ENCODE data around the gene PRRC2A. TPM values are rescaled to one million over a fixed set of nuclear protein-coding genes. Genes with fewer than 3 reads are reported as not detected.

Gene PRRC2A
- total RNA-seq, 1 donor from 2014 or later: 188 TPM

DNA sequence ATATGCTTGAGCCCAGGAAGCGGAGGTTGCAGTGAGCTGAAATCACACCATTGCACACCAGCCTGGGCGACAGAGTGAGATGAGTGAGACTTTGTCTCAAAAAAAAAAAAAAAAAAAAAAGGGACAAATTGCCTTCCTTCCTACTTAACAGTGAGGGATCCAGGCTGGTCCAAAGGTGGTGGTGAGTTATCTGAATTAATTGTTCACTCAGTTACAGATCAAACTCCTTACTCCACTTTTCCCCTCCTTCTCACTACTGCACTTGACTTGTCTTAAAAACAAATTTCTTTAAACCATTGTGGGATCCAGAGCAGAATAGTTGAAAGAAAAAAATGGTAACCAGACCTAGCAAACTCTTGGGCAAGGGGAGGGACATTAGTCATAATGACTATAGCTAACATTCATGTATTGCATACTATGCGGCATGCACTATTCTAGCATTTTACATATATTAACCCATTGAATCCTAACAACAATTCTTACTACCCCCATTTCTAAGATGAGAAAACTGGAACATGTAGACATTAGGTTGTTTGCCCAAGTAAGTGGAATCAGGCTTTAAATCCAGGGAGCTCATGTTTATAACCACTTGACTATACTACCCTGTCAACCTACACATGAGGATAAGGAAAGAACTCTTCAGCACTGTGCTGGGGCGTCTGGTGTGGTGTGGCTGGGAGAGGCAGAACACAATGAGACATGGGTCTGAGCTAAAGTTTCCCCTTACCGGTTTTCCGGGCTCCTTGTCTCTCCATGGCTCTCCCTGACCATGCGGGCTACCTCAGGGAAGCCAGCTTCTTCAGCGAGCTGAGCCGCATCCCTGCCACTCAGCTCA is 42.8 kb downstream of the PRRC2A start:
- no peak overlapping the region for H3K27ac Mint-ChIP-seq (ENCODE audit: unreplicated experiment)
- FAIRE-seq (no peak), DNase-seq (ENCODE audit: low read depth) (no peak)
- H3K27me3 Mint-ChIP-seq (ENCODE audit: low read depth, unreplicated experiment): no peaks in the 10 kb centered on the region
- peak overlapping the region; percentile 98 for H3K4me3 Mint-ChIP-seq (ENCODE audit: unreplicated experiment)
- Histone ChIP-seq H2AFZ (ENCODE audit: low read depth, low read length) (no peak overlapping the region), H3K79me2 (ENCODE audit: insufficient read depth, low read length) (peaks cover 87% of the 10 kb centered on the region), H3K4me3 (ENCODE audit: insufficient read depth, low read depth, low read length) (peak overlapping the region; percentile 94), H3K27ac (ENCODE audit: low read depth, low read length) (peak overlapping the region; percentile 90), H3K36me3 (ENCODE audit: insufficient read depth, low read length) (peaks cover 15% of the 10 kb centered on the region), H3K27me3 (ENCODE audit: insufficient read depth, low read length) (no peaks in the 10 kb centered on the region), H3K9me3 (ENCODE audit: insufficient read depth, low read depth, low read length) (no peaks in the 10 kb centered on the region), H3K9ac (ENCODE audit: low read length) (peak overlapping the region; percentile 99), H4K20me1 (ENCODE audit: insufficient read depth, low read length) (peaks cover 29% of the 10 kb centered on the region), H3K4me1 (ENCODE audit: insufficient read depth, low read length) (peaks cover 43% of the 10 kb centered on the region), H3K4me2 (ENCODE audit: low read length) (peak overlapping the region; percentile 98)
- peaks cover 9% of the 10 kb centered on the region for H3K36me3 Mint-ChIP-seq (ENCODE audit: low read depth, unreplicated experiment)
- no peaks in the 10 kb centered on the region for H3K9me3 Mint-ChIP-seq (ENCODE audit: unreplicated experiment)
- H3K4me1 Mint-ChIP-seq (ENCODE audit: low read depth, unreplicated experiment): peaks cover 35% of the 10 kb centered on the region
- no peak for TF ChIP-seq EZH2 (IDR thresholded peaks at IDR 0.05; ENCODE audit: insufficient read depth, low read length)
- no peak for TF ChIP-seq CTCF (IDR thresholded peaks at IDR 0.05; ENCODE audit: insufficient read depth, low read depth, low read length)

DNA sequence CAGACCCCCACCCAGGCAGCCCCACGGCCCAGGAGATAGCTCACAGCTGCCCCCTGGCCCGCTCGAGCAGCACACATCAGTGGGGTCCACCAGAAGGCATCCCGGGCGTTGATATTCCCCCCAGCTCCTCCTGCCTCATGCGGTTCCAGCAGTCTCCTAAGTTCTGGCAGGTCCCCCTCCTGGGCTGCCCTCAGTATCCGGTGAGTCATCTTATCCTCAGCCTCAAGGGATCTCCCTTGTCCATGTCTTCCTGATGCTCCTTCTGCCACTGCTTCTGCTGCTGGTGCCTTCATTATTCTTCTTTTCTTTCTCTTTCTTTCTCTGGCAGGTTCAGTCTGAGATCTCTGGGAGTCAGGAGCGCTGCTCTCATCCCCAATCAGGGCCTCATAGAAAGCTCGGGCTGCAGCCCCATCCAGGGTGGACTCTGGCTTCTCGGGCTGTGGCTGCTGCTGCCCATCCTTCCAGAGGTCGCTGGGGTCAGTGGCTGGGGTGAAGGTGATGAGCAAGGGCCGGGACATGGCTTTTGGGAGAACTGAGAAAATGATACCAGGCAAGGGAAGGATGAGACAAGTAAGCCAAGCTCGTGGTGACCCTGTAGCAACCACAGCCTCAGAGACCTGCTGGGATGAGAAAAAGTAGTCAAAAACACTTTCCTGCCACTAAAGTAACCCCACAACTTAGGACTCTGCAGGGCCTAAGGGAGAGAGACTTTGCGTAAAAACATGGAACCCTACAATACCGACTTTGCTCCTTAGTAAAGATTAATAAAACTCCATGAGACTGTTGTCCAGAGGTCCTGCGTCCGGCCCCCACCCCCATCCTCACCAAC is 43.7 kb downstream of the PRRC2A start:
- H3K79me2 ChIP-seq (ENCODE audit: insufficient read depth, low read length): peaks cover 87% of the 10 kb centered on the region
- H3K36me3 Mint-ChIP-seq (ENCODE audit: low read depth, unreplicated experiment): peaks cover 14% of the 10 kb centered on the region

More for the DNA sequence above, 43.7 kb downstream of the PRRC2A start:
- peaks cover 24% of the 10 kb centered on the region for H3K36me3 ChIP-seq (ENCODE audit: insufficient read depth, low read length)
- peak overlapping the region; percentile 57 for H2AFZ ChIP-seq (ENCODE audit: low read depth, low read length)
- no peaks in the 10 kb centered on the region for H3K9me3 Mint-ChIP-seq (ENCODE audit: unreplicated experiment)
- peak overlapping the region; percentile 95 for H3K27ac Mint-ChIP-seq (ENCODE audit: unreplicated experiment)
- peaks cover 29% of the 10 kb centered on the region for H4K20me1 ChIP-seq (ENCODE audit: insufficient read depth, low read length)
- no peaks in the 10 kb centered on the region for H3K27me3 ChIP-seq (ENCODE audit: insufficient read depth, low read length)
- H3K9me3 ChIP-seq (ENCODE audit: insufficient read depth, low read depth, low read length): no peaks in the 10 kb centered on the region
- peak; percentile 74 for DNase-seq (ENCODE audit: low read depth)
- H3K4me3 Mint-ChIP-seq (ENCODE audit: unreplicated experiment): peak overlapping the region; percentile 98
- peak overlapping the region; percentile 90 for H3K27ac ChIP-seq (ENCODE audit: low read depth, low read length)
- peaks cover 34% of the 10 kb centered on the region for H3K4me1 Mint-ChIP-seq (ENCODE audit: low read depth, unreplicated experiment)
- H3K4me2 ChIP-seq (ENCODE audit: low read length): peak overlapping the region; percentile 98
- peaks cover 38% of the 10 kb centered on the region for H3K4me1 ChIP-seq (ENCODE audit: insufficient read depth, low read length)
- peak overlapping the region; percentile 99 for H3K9ac ChIP-seq (ENCODE audit: low read length)
- no peaks in the 10 kb centered on the region for H3K27me3 Mint-ChIP-seq (ENCODE audit: low read depth, unreplicated experiment)
- no peak for TF ChIP-seq CTCF (IDR thresholded peaks at IDR 0.05; ENCODE audit: insufficient read depth, low read depth, low read length)
- TF ChIP-seq EZH2 (IDR thresholded peaks at IDR 0.05; ENCODE audit: insufficient read depth, low read length): no peak
- peak overlapping the region; percentile 94 for H3K4me3 ChIP-seq (ENCODE audit: insufficient read depth, low read depth, low read length)
- FAIRE-seq: no peak
